ENCODE measurements around the gene BANP.
"Not testable (repeated sequence)": the region's sequence is repeated elsewhere in the genome, so short reads cannot be mapped to it uniquely, and the experiment has no call there.

Gene BANP

DNA sequence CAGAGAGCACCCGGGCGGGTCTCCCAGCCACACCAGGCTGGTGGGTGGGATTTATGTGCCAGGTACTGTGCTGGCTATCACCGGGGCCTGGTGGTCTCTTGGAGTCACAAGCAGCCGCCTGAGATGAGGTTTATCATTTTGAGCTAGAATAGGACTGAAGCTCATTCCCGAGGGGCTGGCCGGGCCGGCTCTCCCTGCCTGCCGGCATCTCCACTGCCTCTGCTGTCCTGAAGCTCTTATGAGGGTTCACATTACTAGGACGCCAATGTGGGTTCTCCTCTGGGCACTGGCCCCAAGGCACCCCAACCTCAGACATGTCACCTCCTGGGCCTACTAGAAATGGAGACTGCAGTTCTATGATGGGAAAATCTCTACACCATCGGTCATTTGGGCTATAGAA, 137.4 kb downstream of the BANP start:
- DNase-seq (ENCODE audit: low read depth): not testable (repeated sequence)

DNA sequence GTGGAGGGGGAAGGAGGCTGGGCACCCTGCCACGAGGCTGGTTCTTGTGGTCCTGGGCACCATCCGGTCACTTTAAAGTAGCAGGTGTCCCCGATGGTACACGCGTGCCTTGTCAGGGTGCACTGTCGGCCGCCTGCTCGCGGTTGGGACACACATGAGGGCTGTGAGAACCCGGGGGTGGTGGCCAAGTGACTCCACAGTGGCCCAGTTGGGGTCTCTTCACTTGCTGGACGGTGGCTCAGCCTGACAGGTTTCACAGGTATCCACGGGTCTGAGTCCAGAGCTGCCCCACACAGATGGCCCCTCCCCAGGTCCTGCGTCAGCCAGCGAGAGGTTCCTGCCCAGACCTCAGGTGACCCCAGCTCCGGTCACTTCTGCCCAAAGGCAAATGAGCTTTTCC, 137.8 kb downstream of the BANP start:
- DNase-seq (ENCODE audit: low read depth): not testable (repeated sequence)

DNA sequence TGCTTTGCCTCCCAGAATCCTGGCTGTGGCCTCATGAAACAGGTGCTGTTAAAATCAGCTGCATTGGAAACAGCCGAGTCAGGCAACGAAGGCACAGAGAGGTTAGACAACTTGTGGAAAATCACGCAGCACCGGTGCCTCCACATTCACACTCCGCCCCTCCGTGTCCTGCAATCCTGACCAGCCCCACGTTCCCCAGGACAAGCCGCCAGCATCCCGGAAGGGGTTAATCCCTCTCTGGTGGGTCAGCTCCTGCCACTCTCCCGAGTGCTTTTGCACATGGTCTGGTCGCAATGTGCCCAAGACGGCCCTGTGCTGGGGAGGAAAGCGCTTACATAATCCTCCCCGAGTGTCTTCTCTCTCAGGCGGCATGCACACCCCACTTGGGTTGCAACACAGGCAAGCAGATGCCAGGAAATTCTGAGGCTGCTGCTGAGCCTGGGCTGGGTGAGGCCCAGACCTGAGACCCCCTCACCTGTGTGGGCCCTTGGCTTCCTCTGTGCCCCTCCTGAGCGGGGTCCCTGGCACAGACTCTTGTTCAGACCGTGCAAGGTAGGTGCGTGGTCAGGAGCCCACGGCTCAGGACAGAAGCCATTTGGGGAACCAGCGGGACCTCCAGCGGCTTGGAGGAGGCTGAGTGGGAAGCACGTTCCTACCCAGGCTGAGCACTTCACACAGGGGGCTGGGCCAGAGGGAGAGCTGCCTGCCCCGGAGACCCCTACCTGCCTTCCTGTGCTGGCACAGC, 138.6 kb downstream of the BANP start:
- DNase-seq (ENCODE audit: low read depth): not testable (repeated sequence)

DNA sequence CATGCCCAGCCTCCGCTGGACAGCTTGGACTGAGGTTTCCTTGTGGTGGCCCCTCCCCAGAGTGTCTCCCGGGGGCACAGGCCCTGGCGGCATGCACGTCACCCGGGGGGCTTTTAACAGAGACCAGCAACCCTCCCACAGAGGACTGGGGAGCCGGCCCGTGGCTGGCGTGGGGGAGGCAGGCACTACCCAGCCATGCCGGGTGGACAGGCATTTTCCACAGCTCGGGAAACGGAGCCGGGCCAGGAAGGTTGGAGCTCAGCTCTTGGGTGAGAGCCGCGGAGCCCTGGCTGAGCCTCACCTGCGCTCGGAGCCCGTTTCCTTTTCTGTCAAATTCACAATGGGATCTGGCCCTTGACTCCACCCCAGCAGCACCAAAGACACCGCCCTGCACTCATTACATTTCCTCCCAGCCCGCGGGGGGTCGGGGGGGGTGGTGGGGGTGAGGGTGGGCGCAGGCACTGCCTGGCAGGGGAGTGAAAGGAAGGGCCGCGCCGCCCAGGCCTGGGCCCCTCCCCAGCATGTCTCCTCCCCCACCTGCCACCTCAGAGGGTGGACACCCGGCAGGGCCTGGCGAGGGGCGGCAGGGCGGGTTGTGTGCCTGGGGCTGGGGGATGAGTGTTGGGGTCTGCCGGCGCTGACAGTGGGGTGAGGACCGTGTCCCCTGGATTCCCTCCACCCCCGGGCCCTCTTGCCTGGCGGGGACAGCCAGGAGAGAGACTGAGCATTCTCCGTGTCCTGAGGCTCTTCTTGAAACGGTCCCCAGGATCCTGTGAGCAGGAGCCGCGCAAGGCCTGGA, 139.3 kb downstream of the BANP start:
- not testable (repeated sequence) for DNase-seq (ENCODE audit: low read depth)

DNA sequence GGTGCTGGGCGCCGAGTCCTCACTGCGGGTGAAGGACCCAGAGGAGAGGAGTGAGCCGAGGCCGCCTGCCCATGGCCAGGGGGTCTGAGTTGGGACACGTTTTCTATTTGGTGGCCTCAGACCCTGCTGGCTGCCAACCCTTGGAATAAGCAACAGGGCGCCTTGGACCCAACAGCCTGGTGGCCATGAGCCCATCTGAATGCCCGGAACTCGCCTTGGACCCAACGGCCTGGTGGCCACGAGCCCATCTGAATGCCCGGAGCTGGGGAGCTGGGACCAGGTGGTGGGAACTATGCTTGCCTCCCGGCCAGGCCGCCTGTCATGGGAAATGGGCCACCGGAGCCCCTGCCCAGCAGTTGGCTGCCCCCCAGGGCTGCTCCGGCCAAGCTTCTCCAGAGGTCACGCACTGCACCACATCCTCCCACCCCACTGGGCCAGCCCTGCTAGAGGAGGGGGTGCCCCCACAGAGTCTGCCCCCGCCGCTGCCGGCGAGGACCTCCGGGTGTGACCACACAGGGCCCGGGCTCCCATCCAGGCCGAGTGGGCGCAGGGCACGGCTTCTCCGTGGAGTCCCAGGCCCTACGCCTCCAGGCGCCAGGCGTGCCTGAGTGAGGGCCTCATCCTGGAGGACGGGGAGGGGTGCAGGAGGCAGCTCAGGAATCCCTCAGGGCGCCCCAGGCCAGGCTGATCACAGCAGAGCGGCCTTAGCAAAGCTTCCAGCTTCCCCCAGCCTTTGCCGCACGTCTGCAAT, 140.2 kb downstream of the BANP start:
- DNase-seq (ENCODE audit: low read depth): not testable (repeated sequence)

DNA sequence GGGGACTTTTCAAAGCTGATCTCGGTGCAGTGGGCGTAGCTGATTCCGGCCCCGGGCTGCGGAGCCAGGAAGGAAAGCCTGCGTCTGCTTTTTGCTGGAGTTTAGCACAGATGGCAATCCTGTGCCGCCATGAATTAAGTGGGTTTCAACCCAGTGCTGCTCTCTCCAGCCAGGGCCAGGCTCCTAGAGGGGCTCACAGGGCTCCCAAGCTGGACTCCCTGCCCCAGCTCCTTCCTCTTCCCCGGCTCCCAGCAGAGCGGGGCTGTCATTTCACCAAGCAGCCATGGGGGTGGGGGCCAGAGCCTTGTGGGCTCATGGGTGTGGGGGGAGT, 140.7 kb downstream of the BANP start:
- DNase-seq (ENCODE audit: low read depth): not testable (repeated sequence)

DNA sequence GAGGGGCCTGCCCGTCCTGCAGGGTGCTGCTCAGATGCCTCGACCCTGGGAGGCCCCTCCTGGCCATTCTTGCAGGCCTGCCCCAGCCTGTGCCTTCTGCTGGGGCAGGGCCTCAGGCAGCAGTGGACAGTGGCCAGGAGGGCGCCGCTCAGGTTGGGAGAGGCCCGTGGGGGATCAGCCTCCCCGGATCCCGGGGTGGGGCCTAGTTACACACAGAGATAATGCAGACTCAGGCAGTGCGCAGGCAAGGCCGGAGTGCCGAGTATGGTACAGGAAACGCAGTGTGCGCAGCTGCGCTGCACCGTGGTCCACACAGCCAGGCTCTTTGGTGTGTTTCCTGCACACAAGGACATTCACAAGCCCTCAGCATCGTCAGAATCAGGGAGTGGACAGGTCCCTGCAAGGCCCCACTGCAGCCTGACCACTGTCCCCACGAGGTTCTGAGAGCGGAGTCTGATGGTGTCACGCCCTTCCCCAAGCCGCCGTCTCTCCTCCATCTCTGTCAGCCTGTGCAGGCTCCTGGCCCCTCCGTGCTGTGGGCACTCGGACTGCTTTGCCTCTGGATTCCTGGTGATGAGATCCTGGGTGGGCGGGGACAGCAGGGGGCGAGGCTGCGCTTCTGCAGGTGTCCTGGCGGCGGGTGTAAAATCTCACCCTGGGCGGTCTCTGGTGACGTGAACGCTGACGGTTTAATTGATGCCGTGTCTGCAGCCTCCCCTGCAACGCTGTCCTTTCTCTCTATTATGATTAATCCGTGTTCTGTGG, 141.7 kb downstream of the BANP start:
- DNase-seq (ENCODE audit: low read depth): not testable (repeated sequence)

DNA sequence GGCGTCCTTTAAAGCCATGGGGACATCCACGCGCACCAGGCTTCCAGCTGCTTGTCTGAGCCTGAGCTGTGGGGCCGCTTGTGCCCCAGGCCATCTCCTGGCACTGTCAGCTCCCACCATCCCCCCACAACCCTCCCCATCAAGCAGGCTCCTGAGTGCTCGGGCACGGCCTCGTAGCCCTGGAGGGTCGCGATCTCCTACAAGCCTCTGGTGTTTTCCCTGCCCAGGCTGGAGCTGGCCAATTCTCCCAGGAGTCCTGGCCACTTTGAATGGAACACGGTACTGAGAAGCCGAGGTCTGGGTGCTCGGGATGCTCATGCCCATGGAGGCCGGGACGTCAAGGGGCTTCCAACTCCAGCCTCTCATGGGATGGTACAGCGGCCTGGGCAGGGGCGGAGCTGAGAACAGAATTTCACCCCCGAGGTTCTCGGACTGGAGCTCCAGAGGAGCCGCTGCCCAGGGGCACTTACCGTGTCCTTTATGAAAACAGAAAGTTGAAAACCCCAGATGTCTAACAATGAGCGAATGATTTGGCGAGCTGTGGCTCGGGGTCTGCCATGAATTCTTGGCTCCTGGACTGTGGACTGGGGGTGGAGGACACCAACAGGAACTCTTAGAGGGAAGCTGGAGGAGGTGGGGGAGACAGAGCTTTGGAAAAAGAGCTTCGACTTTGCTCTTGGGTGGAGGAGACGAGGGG, 142.5 kb downstream of the BANP start:
- not testable (repeated sequence) for DNase-seq (ENCODE audit: low read depth)

DNA sequence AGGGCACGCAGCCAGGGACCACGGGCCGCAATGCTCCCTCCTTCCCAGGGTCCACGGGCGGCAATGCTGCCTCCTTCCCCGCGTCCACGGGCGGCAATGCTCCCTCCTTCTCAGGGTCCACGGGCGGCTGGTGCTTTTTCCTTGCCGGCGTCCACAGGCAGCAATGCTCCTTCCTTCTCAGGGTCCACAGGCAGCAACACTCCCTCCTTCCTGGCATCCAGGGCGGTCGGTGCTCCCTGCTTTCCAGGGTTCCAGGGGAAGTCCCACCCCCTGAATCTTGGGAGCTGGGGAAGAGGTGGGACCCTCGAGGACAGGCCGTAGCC, 143.0 kb downstream of the BANP start:
- DNase-seq (ENCODE audit: low read depth): not testable (repeated sequence)

DNA sequence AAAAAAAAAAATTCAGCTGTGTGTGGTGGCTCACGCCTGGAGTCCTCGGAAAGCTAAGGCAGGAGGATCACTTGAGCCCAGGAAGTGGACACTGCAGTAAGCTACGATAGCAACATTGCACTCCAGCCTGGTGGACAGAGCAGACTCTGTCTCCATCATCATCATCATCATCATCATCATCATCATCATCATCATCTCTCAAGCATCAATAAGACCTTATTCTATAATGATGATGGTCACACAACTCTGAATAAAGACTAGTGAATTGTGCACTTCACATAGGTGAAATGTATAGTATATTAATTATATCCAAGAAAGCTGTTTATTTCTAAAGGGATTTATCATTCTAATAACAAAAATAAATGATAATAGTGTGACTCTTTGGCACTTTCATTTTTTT, 143.7 kb downstream of the BANP start:
- not testable (repeated sequence) for DNase-seq (ENCODE audit: low read depth)

DNA sequence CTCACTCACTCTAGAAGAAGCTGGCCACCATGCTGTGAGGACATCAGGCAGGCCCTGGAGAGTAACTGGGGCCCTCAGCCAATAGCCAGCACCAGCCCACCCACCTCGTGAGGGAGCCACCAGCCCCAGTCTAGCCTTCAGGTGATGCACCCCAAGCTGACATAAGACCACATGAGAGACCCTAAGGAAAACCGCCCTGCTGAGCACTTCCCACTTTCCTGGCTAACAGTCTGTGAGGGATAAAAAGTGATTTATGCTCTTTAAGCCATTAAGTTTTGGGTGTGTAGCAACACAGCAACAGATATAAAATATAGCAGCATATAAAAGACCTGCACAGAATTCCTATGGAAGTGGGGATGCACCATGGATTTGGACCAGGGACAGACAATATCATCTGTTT, 145.4 kb downstream of the BANP start:
- DNase-seq (ENCODE audit: low read depth): not testable (repeated sequence)

DNA sequence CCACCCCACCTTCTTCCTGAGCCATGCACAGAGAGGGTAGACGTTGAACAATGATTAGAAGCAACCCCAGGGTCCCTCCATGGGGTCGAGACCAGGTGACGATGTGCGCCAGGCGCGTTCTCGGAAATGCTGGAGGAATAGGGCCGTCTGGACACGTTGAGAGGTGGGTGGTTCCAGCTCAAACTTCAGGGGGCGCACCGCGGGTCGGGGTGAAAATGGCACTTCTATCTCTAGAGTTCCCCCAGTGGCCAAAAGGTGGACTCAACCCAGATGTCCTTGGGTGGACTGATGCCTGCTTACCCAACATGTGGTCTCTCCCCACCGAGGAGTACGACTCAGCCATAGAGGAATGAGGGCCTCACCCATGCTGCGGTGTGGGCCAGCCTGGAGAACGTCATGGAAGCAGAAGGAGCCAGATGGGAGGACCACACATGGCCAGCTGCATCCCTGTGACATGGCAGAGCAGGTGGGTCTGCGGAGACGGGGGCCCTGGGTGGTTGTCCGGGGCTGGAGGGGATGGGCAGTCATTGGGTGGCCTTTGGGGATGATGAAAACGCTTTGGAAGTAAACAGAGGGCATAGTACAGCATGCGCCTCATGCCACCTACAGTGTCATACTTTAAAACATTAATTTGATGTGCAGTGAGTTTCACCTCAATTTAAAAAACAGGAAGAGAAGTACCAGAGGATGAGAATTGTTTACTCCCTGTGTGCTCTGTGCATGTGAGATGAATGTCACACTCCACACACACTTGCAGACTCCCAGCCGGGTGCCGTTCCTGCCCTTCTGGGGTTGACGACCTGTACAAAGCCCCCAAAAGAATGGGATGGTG, 147.7 kb downstream of the BANP start:
- not testable (repeated sequence) for DNase-seq (ENCODE audit: low read depth)

DNA sequence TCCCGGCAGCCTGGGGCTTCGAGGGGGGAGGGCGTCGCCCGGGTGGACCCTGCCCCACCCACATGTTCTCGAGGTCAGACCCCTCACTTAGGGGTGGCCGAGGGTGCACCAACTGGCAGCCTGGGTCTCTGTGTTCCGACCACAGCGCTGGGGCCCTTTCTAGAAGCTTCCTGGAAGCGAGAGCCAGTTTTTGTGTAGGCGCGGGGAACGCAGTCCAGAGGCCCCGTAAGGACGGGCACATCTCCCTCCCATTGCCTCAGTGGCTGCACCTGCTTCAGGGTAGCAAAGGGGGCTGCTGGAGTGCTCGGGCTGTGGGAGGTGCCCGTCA, 148.3 kb downstream of the BANP start:
- DNase-seq (ENCODE audit: low read depth): no peak

DNA sequence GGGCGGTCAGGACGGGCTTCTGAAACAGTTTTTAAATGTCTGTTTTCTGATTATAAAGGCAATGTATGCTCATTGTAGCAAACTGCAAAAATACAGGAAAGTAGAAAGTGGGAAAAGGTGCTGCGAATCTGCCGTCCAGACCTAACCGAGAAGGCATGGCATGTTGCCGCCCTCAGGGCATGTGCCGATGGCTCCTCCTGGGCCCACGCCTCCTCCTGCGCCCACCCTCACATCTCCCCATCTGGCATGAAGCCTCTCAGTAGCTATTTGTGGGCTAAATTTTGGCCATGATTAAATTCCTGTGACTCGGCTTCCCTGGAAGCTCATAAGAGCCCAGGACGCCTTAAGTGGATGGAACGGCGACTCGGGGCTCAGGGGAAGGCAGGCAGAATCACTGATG, 148.7 kb downstream of the BANP start:
- not testable (repeated sequence) for DNase-seq (ENCODE audit: low read depth)

DNA sequence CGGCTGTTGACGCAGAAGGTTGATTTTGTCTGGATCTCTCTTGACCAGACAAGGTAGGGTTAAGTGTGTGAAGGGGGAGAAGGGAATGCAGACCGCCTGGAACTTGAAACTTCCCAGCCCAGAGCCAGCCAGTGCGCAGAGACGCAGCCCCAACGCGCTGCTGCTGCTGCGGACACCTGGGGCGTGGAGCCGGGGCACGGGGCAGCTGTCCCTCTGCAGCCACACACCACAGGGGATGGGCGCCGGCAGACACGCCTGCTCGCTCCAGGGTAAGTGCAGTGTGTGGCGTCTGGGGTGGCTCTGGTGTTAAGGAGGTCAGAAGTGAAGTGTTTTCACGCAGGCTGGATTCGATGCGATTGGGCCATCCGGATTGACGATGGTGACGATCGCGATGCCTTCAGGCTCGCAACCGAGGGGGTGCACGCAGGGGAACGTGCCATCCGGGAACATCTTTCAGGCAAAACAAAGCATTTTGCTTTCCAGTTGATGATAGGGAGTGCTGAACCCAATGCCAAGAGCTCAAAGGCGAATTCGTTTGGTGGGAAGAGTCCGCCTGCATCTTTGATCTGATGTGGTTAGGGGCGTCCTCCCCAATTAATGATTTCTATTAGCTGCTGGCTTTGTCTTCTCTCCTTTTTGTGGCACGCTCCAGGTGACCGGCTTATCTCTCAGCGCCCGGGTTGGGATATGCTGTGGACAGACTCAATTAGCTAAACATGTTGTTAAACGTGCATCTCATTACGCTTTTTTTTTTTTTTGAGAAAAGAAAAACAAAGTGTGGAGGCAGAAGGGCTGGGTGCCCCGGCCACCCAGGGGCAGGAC, 149.8 kb downstream of the BANP start:
- DNase-seq (ENCODE audit: low read depth): not testable (repeated sequence)

DNA sequence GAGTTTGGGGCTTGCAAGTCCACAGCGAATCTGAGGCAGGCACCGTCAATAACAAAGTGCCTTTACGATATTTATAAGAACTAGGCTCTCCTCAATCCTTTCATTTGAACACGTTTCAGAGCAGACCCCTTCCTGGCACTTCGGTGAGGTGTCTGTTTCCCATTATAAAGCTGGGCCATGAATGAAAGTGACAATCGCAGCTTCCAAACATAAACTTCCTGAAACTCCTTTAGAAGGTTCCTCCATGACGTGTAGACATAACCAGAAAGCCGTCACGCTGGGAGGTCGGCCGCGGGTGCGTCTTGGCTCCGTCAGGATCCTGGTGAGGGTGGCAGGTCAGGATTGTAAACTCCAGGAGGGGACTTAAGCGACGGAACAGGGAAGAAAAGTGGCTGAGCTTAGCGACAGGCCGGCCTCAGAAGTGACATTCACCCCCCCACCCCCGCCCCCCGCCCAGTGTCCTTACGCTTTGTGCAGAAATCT, 150.4 kb downstream of the BANP start:
- DNase-seq (ENCODE audit: low read depth): not testable (repeated sequence)

DNA sequence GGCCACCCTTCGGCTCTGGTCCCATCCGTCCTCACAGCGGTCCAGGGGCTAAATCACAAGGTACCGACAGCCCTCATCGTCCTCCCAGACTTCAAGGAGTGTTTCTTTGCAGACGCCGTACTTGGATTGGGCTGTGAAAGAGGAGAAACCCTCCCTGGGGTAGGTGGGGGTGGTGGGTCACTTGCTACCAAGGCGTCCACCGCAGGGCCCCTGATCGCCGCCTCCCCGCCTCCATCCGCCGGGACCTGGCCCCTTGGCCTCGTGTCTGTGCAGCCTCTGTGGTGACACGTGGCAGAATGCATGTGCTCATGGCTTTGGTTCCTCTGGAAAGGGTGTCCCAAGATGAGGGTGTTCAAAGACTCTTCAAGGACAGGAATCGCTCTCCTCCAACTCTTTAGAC, 151.4 kb downstream of the BANP start:
- no peak for DNase-seq (ENCODE audit: low read depth)

DNA sequence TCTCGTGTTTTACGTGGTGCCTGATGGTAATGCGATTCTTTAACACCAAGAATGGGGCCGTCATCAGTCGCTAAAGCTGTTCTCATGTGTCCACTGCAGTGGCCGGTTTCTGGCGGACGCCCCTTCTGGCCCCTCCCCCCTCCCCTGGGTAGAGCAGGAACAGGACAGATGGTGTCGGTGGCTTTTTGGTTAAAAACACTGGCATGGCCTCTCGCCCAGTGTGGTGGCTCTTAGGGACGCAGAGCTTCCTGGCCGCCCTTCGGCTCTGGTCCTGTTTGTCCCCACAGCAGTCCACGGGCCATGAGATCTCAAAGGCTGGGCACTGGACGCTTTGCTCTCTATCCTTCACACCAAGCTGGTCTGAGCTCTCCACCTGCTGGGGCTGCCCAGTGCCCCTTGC, 151.8 kb downstream of the BANP start:
- DNase-seq (ENCODE audit: low read depth): no peak

DNA sequence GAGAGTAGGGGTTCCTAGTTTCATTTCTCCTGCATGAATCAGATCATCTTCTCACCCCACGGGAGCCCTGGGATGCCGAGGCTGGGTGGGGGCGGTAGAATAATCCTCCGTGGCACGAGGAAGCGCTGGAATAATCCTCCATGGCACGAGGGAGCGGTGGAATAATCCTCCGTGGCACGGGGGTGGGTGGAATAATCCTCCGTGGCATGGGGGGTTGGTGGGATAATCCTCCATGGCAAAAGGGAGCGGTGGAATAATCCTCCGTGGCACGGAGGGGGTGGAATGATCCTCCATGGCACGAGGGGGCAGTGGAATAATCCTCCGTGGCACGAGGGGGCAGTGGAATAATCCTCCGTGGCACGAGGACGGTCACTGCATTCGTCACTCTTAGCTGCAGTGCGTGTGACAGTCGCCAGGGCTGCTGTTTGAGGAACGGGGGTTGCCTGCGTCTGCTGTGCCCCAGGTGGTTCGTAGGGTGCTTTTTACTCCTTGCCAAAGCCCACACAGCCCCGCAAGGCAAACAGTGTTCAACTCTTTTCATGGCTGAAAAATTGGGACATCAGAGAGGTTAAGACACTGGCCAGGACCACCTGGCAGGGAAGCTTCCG, 152.5 kb downstream of the BANP start:
- DNase-seq (ENCODE audit: low read depth): no peak
